Peyer's patch (tissue), 4 donors: ENCODE measurements around the gene BCL2L12. TPM values are rescaled to one million over a fixed set of nuclear protein-coding genes. Genes with fewer than 3 reads are reported as not detected.
"Not testable (repeated sequence)": the region's sequence is repeated elsewhere in the genome, so short reads cannot be mapped to it uniquely, and the experiment has no call there.

Experiments used
- DNase-seq, 3 donors: peaks; one replicate each; pipeline ENCODE4 v3.0.0-alpha.2; 2017 to 2019
- H3K27ac ChIP-seq, 4 donors: fragments of 200-600 bp; sonication (generic); one replicate each; pipeline ENCODE4 v1.5.1; 2016 to 2019
- H3K27me3 ChIP-seq, 2 donors: fragments of 200-600 bp; sonication (generic); one replicate each; pipeline ENCODE4 v1.5.1; 2019
- H3K36me3 ChIP-seq, 3 donors: fragments of 200-600 bp; sonication (generic); one replicate each; pipeline ENCODE4 v1.5.1; 2016 to 2019
- H3K4me1 ChIP-seq, 4 donors: fragments of 200-600 bp; sonication (generic); one replicate each; pipeline ENCODE4 v1.5.1; 2016 to 2019
- H3K4me3 ChIP-seq, 4 donors: fragments of 200-600 bp; sonication (generic); 1 replicate in 3 of 4; 2 replicates in 1 of 4; pipeline ENCODE4 v1.5.1; 2016 to 2019; ENCODE audit warnings: mild to moderate bottlenecking in 1 of 4
- H3K9me3 ChIP-seq, 4 donors: fragments of 200-600 bp; sonication (generic); one replicate each; pipeline ENCODE4 v1.5.1; 2016 to 2019; ENCODE audit warnings: mild to moderate bottlenecking in 1 of 4
- POLR2A ChIP-seq, 2 donors: fragments of 450-650 bp; IDR thresholded peaks; one replicate each; pipeline ENCODE4 v1.5.1; 2017; ENCODE audit warnings: antibody characterized with exemption in 2 of 2, mild to moderate bottlenecking in 2 of 2, moderate library complexity in 2 of 2
- total RNA-seq, 4 donors: library from RNA; depleted of rRNA; stranded (reverse); fragments of >200 nt; gene quantifications; one replicate each; pipeline ENCODE4 v1.1.0, GENCODE V29; 2016
- TF ChIP-seq, protein P1 (sequence below), 6 experiments: fragments of 450-650 bp in 4 of 6; fragments of 200-600 bp in 2 of 6; sonication (generic) in 1 of 6; IDR thresholded peaks; one replicate each; pipeline ENCODE4 v1.5.1; 2017 to 2019; ENCODE audit warnings: antibody characterized with exemption in 6 of 6, mild to moderate bottlenecking in 3 of 6, moderate library complexity in 1 of 6

BCL2L12 gene, protein sequence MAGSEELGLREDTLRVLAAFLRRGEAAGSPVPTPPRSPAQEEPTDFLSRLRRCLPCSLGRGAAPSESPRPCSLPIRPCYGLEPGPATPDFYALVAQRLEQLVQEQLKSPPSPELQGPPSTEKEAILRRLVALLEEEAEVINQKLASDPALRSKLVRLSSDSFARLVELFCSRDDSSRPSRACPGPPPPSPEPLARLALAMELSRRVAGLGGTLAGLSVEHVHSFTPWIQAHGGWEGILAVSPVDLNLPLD
- total RNA-seq: 10 to 100 TPM in 3 of 4 donors, 1 to 10 TPM in 1; 5.3 to 28.9 (median 12.2) TPM

DNA sequence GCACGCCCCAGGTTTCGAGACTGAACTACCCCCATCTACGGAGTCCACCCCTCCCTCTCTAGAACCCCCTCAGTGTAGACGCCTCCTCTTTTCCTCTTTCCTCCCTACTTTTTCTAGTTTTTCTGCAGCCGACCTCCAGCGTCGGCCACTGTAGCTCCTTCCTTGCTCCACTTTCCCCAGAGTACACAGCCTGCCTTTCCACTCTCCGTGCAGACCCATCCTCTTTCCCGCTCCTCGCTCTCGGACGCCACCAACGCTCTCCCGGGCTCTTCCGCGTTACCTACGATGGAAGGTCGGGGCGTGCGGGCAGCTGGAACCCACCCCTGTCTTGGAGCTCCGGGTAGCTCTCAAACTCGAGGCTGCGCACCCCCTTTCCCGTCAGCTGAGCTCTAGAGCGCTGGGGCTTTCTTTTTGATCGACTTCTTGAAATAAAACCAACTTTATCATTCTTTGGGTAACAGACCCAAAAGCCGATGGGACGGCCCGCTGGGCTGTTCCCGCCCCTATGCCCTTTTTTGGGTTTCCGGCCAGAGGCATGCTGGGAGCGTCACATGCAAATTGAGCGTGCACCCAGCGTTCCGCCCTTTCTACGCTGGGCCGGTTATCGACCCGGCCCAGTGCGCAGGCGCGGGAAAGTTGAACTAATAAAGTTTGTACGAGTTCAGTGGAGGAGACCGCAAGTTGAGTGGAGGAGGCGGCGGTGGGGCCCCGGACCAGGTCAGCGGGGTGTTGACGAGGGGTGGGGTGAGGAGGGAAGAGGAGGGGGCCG is at the start of gene BCL2L12, which contains the start of gene IRF3:
TSS of gene BCL2L12 (plus strand) at position 583 of the 769 bp plus-strand sequence. CDS start 760 bp downstream, outside the sequence.
TSS of gene IRF3 (minus strand) at position 507 of the 769 bp plus-strand sequence. CDS start 1,019 bp downstream, outside the sequence.
- Histone ChIP-seq H3K4me3 (peak within 1 kb of the TSS; percentile 64 to 98 (median 84)), H3K27ac (peak within 1 kb of the TSS; percentile 80 to 97 (median 92)), H3K9me3 (no peaks in the 10 kb centered on the region), H3K36me3 (peaks cover 0 to 26% (median 0%) of the 10 kb centered on the region in 3 donors), H3K27me3 (no peaks in the 10 kb centered on the region), H3K4me1 (peaks cover 0 to 23% (median 16%) of the 10 kb centered on the region in 4 donors)
- peak; percentile 61 to 69 for TF ChIP-seq POLR2A (IDR thresholded peaks at IDR 0.05)
- TF ChIP-seq, protein P1, sequence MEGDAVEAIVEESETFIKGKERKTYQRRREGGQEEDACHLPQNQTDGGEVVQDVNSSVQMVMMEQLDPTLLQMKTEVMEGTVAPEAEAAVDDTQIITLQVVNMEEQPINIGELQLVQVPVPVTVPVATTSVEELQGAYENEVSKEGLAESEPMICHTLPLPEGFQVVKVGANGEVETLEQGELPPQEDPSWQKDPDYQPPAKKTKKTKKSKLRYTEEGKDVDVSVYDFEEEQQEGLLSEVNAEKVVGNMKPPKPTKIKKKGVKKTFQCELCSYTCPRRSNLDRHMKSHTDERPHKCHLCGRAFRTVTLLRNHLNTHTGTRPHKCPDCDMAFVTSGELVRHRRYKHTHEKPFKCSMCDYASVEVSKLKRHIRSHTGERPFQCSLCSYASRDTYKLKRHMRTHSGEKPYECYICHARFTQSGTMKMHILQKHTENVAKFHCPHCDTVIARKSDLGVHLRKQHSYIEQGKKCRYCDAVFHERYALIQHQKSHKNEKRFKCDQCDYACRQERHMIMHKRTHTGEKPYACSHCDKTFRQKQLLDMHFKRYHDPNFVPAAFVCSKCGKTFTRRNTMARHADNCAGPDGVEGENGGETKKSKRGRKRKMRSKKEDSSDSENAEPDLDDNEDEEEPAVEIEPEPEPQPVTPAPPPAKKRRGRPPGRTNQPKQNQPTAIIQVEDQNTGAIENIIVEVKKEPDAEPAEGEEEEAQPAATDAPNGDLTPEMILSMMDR (IDR thresholded peaks at IDR 0.05): peak in 2 of 6 experiments; percentile 4 to 7
- DNase-seq: peak; percentile 97 to 99 (median 97)

DNA sequence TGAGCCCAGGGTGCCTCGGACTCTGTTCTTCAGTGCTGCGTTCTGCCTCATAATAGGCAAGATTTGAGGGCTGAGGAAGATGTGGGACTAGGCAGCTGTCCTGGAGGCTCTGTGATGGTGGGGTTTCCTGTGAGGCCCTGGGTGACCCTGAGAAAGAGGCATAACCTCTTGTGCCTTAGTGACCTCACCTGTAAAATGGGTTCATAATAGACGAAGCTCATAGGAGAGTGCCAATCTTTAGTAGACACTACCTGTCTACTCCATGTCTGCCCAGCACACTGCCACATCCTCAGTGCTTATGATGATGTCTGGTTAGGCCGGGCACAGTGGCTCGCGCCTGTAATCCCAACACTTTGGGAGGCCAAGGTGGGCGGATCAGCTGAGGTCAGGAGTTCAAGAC is 49.2 kb upstream of the BCL2L12 start:
- no peaks in the 10 kb centered on the region for H3K27me3 ChIP-seq
- no peaks in the 10 kb centered on the region for H3K4me1 ChIP-seq
- no peaks in the 10 kb centered on the region for H3K9me3 ChIP-seq
- no peak overlapping the region for H3K4me3 ChIP-seq
- TF ChIP-seq POLR2A (IDR thresholded peaks at IDR 0.05): no peak
- TF ChIP-seq, protein P1 (IDR thresholded peaks at IDR 0.05): no peak
- H3K36me3 ChIP-seq: peaks cover 0 to 73% (median 0%) of the 10 kb centered on the region in 3 donors
- no peak overlapping the region for H3K27ac ChIP-seq
- DNase-seq: no peak

DNA sequence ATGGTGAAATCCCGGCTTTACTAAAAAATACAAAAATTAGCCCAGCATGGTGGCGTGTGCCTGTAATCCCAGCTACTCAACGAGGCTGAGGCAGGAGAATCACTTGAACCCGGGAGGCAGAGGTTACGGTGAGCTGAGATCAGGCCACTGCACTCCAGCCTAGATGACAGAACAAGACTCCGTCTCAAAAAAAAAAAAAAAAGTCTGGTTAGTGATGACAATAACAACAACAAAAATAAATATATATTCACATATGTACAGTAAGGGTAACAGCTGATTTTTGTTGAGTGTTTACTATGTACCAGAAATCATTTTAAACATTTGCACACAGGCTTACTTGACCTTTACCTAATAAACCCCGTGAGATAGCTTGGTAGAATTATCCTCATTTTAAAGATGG is 48.8 kb upstream of the BCL2L12 start:
- no peaks in the 10 kb centered on the region for H3K9me3 ChIP-seq
- no peaks in the 10 kb centered on the region for H3K4me1 ChIP-seq
- H3K27me3 ChIP-seq: no peaks in the 10 kb centered on the region
- no peak overlapping the region for H3K4me3 ChIP-seq
- DNase-seq: no peak
- TF ChIP-seq, protein P1 (IDR thresholded peaks at IDR 0.05): no peak
- TF ChIP-seq POLR2A (IDR thresholded peaks at IDR 0.05): no peak
- H3K27ac ChIP-seq: no peak overlapping the region
- peaks cover 0 to 76% (median 0%) of the 10 kb centered on the region in 3 donors for H3K36me3 ChIP-seq

DNA sequence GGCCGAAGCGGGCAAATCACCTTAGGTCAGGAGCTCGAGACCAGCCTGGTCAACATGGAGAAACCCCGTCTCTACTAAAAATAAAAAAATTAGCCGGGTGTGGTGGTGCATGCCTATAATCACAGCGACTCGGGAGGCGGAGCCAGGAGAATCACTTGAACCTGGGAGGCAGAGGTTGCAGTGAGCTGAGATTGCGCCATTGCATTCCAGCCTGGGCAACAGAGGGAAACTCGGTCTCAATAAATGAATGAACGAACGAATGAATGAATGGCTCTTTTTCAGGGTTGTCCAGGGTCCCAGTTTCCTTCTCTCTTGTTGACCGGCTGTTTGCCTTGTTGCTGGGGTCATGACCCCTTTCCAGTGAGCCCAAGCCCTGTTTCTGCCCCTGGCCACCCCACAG is 47.9 kb upstream of the BCL2L12 start:
- H3K4me3 ChIP-seq, H3K27me3 ChIP-seq, DNase-seq, H3K9me3 ChIP-seq, H3K4me1 ChIP-seq, H3K27ac ChIP-seq: not testable (repeated sequence)
- peaks cover 0 to 80% (median 0%) of the 10 kb centered on the region in 3 donors for H3K36me3 ChIP-seq

DNA sequence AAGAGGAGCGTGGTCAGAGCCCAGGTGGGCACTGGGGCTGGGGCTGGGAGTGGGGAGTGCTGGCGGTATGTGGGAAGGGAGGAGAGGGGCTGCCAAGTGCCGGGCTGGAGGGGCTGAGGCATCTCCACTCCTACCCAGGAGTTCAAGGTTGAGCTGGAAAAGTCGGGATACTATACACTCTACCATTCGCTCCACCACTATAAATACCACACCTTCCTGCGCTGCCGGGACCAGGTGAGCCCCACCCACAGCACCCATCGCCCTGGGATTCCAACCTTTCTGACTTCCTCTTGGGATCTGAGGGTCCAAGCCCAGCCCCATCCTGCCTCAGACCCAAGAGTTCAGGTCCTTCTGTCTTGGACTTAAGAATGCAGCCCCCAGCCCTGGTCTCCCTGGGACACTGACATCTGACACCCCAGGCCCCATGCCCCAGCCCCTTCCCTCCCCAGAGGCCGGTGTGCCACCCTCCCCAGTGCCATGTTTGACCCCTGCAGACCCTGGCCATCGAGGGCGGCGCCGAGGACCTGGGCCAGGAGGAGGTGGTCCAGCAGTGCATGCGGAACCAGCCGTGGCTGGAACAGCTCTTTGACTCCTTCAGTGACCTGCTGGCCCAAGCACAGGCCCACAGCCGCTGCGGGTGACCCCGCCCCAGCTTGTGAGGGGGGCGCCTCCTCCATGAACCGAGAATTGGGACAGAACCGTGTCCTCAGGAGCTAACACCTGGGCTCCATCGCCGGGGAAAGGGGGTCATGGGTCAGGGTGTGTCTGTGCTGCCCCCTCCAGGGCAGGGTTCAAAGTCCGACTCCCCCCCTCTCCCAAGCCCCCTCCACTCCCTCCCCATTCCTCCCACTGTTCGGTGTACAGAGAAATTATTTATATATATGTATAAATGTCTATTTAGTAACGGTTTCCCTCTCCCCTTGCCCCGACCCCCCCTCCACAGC is 40.5 kb upstream of the BCL2L12 start:
- no peaks in the 10 kb centered on the region for H3K9me3 ChIP-seq
- DNase-seq: no peak
- no peaks in the 10 kb centered on the region for H3K4me1 ChIP-seq
- no peak overlapping the region for H3K4me3 ChIP-seq
- no peak for TF ChIP-seq POLR2A (IDR thresholded peaks at IDR 0.05)
- TF ChIP-seq, protein P1 (IDR thresholded peaks at IDR 0.05): no peak
- no peak overlapping the region for H3K27ac ChIP-seq
- H3K36me3 ChIP-seq: peaks cover 0 to 43% (median 0%) of the 10 kb centered on the region in 3 donors
- H3K27me3 ChIP-seq: no peaks in the 10 kb centered on the region
